Activated CD4-positive, alpha-beta T cell treated with anti-CD3 and anti-CD28 coated beads, Interleukin-2, amount 50 U/mL, for 1 hour (primary cell): ENCODE results near the gene NFKB1.

Source experiments
- DNase-seq: peaks from one replicate; pipeline ENCODE4 v3.0.0-alpha.2; 2020

Gene NFKB1

GRCh38 chr4:102497986-102498385 is 3.2 kb upstream of the NFKB1 start:
- DNase-seq, result no peak

- no peak for DNase-seq
Observed at GRCh38 chr4:102500352-102500695, 835 bp upstream of the NFKB1 start.

- no peak for DNase-seq
Observed at GRCh38 chr4:102501447-102501696, 213 bp downstream of the NFKB1 start.

- no peak for DNase-seq
Observed at GRCh38 chr4:102502543-102502818, 1.3 kb downstream of the NFKB1 start.

- no peak for DNase-seq
Observed at GRCh38 chr4:102503301-102503746, 2.2 kb downstream of the NFKB1 start.

GRCh38 chr4:102503831-102504786 is 3.0 kb downstream of the NFKB1 start:
- DNase-seq, result no peak

GRCh38 chr4:102504941-102505340 is 3.8 kb downstream of the NFKB1 start:
- no peak for DNase-seq

GRCh38 chr4:102505708-102506107 is 4.5 kb downstream of the NFKB1 start:
- DNase-seq, result no peak

- no peak for DNase-seq
Observed at GRCh38 chr4:102506523-102506922, 5.4 kb downstream of the NFKB1 start.

GRCh38 chr4:102511830-102512605 is 10.9 kb downstream of the NFKB1 start:
- DNase-seq, result no peak

- no peak for DNase-seq
Observed at GRCh38 chr4:102514298-102514964, 13.3 kb downstream of the NFKB1 start.

GRCh38 chr4:102517753-102518152 is 16.6 kb downstream of the NFKB1 start:
- DNase-seq, result no peak

- DNase-seq, result peak; percentile 22
Observed at GRCh38 chr4:102518703-102519131, 17.6 kb downstream of the NFKB1 start.

GRCh38 chr4:102519925-102520324 is 18.8 kb downstream of the NFKB1 start:
- DNase-seq, result no peak

GRCh38 chr4:102521570-102521969 is 20.4 kb downstream of the NFKB1 start:
- DNase-seq, result no peak

- DNase-seq, result no peak
Observed at GRCh38 chr4:102522031-102522440, 20.9 kb downstream of the NFKB1 start.

GRCh38 chr4:102524691-102525090 is 23.5 kb downstream of the NFKB1 start:
- DNase-seq, result no peak

GRCh38 chr4:102525097-102525496 is 23.9 kb downstream of the NFKB1 start:
- DNase-seq, result no peak

- no peak for DNase-seq
Observed at GRCh38 chr4:102525504-102525903, 24.3 kb downstream of the NFKB1 start.

GRCh38 chr4:102526532-102526931 is 25.4 kb downstream of the NFKB1 start:
- no peak for DNase-seq

- DNase-seq, result no peak
Observed at GRCh38 chr4:102527695-102528283, 26.6 kb downstream of the NFKB1 start.

- DNase-seq, result no peak
Observed at GRCh38 chr4:102529977-102530376, 28.8 kb downstream of the NFKB1 start.

- no peak for DNase-seq
Observed at GRCh38 chr4:102530986-102531385, 29.8 kb downstream of the NFKB1 start.

GRCh38 chr4:102531462-102531861 is 30.3 kb downstream of the NFKB1 start:
- DNase-seq, result no peak
